ENCODE measurements around the gene DAGLA.

DNA sequence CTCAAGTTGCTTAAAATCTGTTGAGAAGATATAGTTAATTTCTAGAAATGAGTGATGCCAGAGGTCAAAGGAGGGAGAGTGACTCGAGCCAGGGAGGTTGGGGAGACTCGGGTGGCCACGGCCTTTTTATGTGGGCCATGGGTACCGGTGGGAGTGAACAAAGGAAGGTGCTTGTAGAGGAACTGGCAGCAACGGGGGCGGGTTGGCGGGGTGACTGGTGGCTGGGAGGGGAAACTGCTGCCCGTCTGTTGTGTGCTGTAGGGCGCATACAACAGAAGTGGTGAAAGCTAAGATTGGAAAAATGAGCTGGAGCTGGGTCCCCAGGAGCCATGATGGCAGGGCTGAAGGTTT lies 5.4 kb downstream of the DAGLA start:
- TF ChIP-seq ZNF274 (IDR thresholded peaks at IDR 0.05; ENCODE audit: low read depth, low read length) (no peak), YY1 (IDR thresholded peaks at IDR 0.05; ENCODE audit: insufficient read depth, insufficient read length) (no peak)

All from NT2/D1 (cell line).